Upper lobe of left lung (tissue), 6 donors: ENCODE data around the gene RAB37. TPM values are rescaled to one million over a fixed set of nuclear protein-coding genes. Genes with fewer than 3 reads are reported as not detected.

ENCODE experiments used
- ATAC-seq, 2 donors: fragments of 200-7000 bp; cut with Tn5 transposase; one replicate each; pipeline ENCODE4 v1.9.1; 2022; ENCODE audit warnings: mild to moderate bottlenecking in 2 of 2, moderate library complexity in 2 of 2; ENCODE audit not compliant: low FRiP score in 2 of 2
- DNase-seq, 2 donors: peaks; one replicate each; pipeline ENCODE4 v3.0.0-alpha.2; 2019 to 2020
- H3K27ac ChIP-seq, 4 donors: fragments of 200-600 bp; sonication (generic); one replicate each; pipeline ENCODE4 v1.5.1; 2016 to 2019
- H3K27me3 ChIP-seq, 4 donors: fragments of 200-600 bp; sonication (generic); one replicate each; pipeline ENCODE4 v1.5.1; 2017 to 2019
- H3K36me3 ChIP-seq, 4 donors: fragments of 200-600 bp; sonication (generic); one replicate each; pipeline ENCODE4 v1.5.1; 2016 to 2019
- H3K4me1 ChIP-seq, 4 donors: fragments of 200-600 bp; sonication (generic); one replicate each; pipeline ENCODE4 v1.5.1; 2018 to 2019
- H3K4me3 ChIP-seq, 4 donors: fragments of 200-600 bp; sonication (generic); one replicate each; pipeline ENCODE4 v1.5.1; 2017 to 2019; ENCODE audit warnings: mild to moderate bottlenecking in 2 of 4, moderate library complexity in 1 of 4
- H3K9me3 ChIP-seq, 4 donors: fragments of 200-600 bp; sonication (generic); one replicate each; pipeline ENCODE4 v1.5.1; 2018 to 2019
- CTCF ChIP-seq, 6 experiments: fragments of 450-650 bp in 4 of 6; fragments of 200-600 bp in 2 of 6; sonication (generic) in 2 of 6; IDR thresholded peaks; one replicate each; pipeline ENCODE4 v1.5.1; 2016 to 2019; ENCODE audit warnings: antibody characterized with exemption in 6 of 6
- EP300 ChIP-seq, 4 donors: sonication (generic); formaldehyde crosslinking; IDR thresholded peaks; one replicate each; pipeline ENCODE4 v1.5.1; 2017; ENCODE audit warnings: antibody characterized with exemption in 4 of 4, control low read depth in 2 of 4
- POLR2A ChIP-seq, 4 donors: fragments of 450-650 bp; IDR thresholded peaks; one replicate each; pipeline ENCODE4 v1.5.1; 2016 to 2017; ENCODE audit warnings: antibody characterized with exemption in 4 of 4, mild to moderate bottlenecking in 2 of 4
- POLR2AphosphoS5 ChIP-seq, 2 donors: sonication (generic); formaldehyde crosslinking; IDR thresholded peaks; one replicate each; pipeline ENCODE4 v1.5.1; 2017; ENCODE audit warnings: antibody characterized with exemption in 2 of 2
- WGBS, 2 donors: methylation state at CpG; one replicate each; pipeline ENCODE4 v1.1.5; 2017 to 2018; 5-methylcytosine and 5-hydroxymethylcytosine counted together
- total RNA-seq, 6 donors: library from RNA; depleted of rRNA in 4 of 6; stranded (reverse); fragments of >200 nt in 4 of 6; gene quantifications; one replicate each; pipeline versions ENCODE4 v1.1.0 to v1.2.1, GENCODE V29; 2016 to 2021
- donor health status: DM: no; HTN: no; CAD: no; lungs with moderate emphysema.
- donor health status: DM: no; HTN: yes; CAD: no; lungs with severe emphysema.

RAB37 gene
- total RNA-seq, 6 donors from 2014 or later, result 1.1 to 7.1 (median 3.7) TPM

GRCh38 chr17:74790161-74791058 lies 53.4 kb downstream of the RAB37 start:
- Histone ChIP-seq H3K27me3 (no peaks in the 10 kb centered on the region), H3K4me3 (no peak overlapping the region), H3K36me3 (peaks cover 1 to 62% (median 30%) of the 10 kb centered on the region in 4 donors), H3K27ac (peak overlapping the region in 1 of 4 donors; percentile 26), H3K9me3 (no peaks in the 10 kb centered on the region), H3K4me1 (peaks cover 6 to 7% (median 7%) of the 10 kb centered on the region in 4 donors)
- TF ChIP-seq POLR2A (IDR thresholded peaks at IDR 0.05) (no peak), CTCF (IDR thresholded peaks at IDR 0.05) (no peak), POLR2AphosphoS5 (IDR thresholded peaks at IDR 0.05) (no peak), EP300 (IDR thresholded peaks at IDR 0.05) (no peak)
- no peak for DNase-seq
- WGBS, 2 donors, result 82 to 83% methylated on average over 20 to 21 of the region's 21 CpGs
- ATAC-seq, result peak in 1 of 2 donors; percentile 67

GRCh38 chr17:74792586-74793105 lies 55.6 kb downstream of the RAB37 start:
- Histone ChIP-seq H3K9me3 (no peaks in the 10 kb centered on the region), H3K36me3 (peaks cover 7 to 78% (median 46%) of the 10 kb centered on the region in 4 donors), H3K27ac (no peak overlapping the region), H3K27me3 (no peaks in the 10 kb centered on the region), H3K4me1 (peaks cover 6 to 7% (median 7%) of the 10 kb centered on the region in 4 donors), H3K4me3 (no peak overlapping the region)
- ATAC-seq (no peak), DNase-seq (no peak)
- WGBS, 2 donors, result 94 to 95% methylated on average over 12 of the region's 12 CpGs
- TF ChIP-seq CTCF (IDR thresholded peaks at IDR 0.05), result no peak
- TF ChIP-seq POLR2A (IDR thresholded peaks at IDR 0.05), result no peak
- TF ChIP-seq EP300 (IDR thresholded peaks at IDR 0.05), result no peak
- no peak for TF ChIP-seq POLR2AphosphoS5 (IDR thresholded peaks at IDR 0.05)

GRCh38 chr17:74795327-74796020 lies 58.4 kb downstream of the RAB37 start:
- ATAC-seq, result no peak
- peak in 1 of 2 donors; percentile 65 for DNase-seq
- H3K36me3 ChIP-seq, result peaks cover 7 to 90% (median 60%) of the 10 kb centered on the region in 4 donors
- no peaks in the 10 kb centered on the region for H3K27me3 ChIP-seq
- WGBS, 2 donors, result 75 to 93% methylated on average over 8 to 18 of the region's 18 CpGs
- H3K4me3 ChIP-seq, result no peak overlapping the region
- no peaks in the 10 kb centered on the region for H3K9me3 ChIP-seq
- peaks cover 6 to 7% (median 7%) of the 10 kb centered on the region in 4 donors for H3K4me1 ChIP-seq
- no peak overlapping the region for H3K27ac ChIP-seq
- TF ChIP-seq CTCF (IDR thresholded peaks at IDR 0.05), result no peak

- no peak for ATAC-seq
- H3K4me1 ChIP-seq, result peaks cover 2 to 3% (median 2%) of the 10 kb centered on the region in 4 donors
- DNase-seq, result no peak
- peaks cover 7 to 90% (median 64%) of the 10 kb centered on the region in 4 donors for H3K36me3 ChIP-seq
- WGBS, 2 donors, result 92 to 97% methylated on average over 4 of the region's 4 CpGs
- no peaks in the 10 kb centered on the region for H3K9me3 ChIP-seq
- TF ChIP-seq POLR2A (IDR thresholded peaks at IDR 0.05) (no peak), CTCF (IDR thresholded peaks at IDR 0.05) (no peak), POLR2AphosphoS5 (IDR thresholded peaks at IDR 0.05) (no peak), EP300 (IDR thresholded peaks at IDR 0.05) (no peak)
- H3K27ac ChIP-seq, result no peak overlapping the region
- no peak overlapping the region for H3K4me3 ChIP-seq
- no peaks in the 10 kb centered on the region for H3K27me3 ChIP-seq
Measured at GRCh38 chr17:74796211-74796610, 59.2 kb downstream of the RAB37 start.
